Ovary (tissue), 3 donors: ENCODE results near the gene SYNM.

Source experiments
- CTCF ChIP-seq, 3 donors: fragments of 450-650 bp in 2 of 3; fragments of 200-600 bp in 1 of 3; IDR thresholded peaks; one replicate each; pipeline versions ENCODE4 v1.5.1 to v1.8.0; 2016 to 2022; ENCODE audit warnings: antibody characterized with exemption in 3 of 3, mild to moderate bottlenecking in 1 of 3
- POLR2A ChIP-seq: fragments of 450-650 bp; IDR thresholded peaks from one replicate; pipeline ENCODE4 v1.6.1; 2017; ENCODE audit warnings: antibody characterized with exemption, mild to moderate bottlenecking, moderate library complexity
- donor health status: DM: no; HTN: no; CAD: no.

GRCh38 chr15:99086327-99086667 is 18.6 kb upstream of the SYNM start:
- TF ChIP-seq CTCF (IDR thresholded peaks at IDR 0.05) (no peak), POLR2A (no peak)
